ENCODE results near the gene SLC25A11.

The SLC25A11 gene, protein sequence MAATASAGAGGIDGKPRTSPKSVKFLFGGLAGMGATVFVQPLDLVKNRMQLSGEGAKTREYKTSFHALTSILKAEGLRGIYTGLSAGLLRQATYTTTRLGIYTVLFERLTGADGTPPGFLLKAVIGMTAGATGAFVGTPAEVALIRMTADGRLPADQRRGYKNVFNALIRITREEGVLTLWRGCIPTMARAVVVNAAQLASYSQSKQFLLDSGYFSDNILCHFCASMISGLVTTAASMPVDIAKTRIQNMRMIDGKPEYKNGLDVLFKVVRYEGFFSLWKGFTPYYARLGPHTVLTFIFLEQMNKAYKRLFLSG

GRCh38 chr17:4939796-4940554, at the start of gene SLC25A11, which contains the start of gene RNF167:
TSS of gene SLC25A11 (minus strand) at chr17:4940046. CDS start at chr17:4939910, 136 bp downstream.
TSS of gene RNF167 (plus strand) at chr17:4940268. CDS start at chr17:4940910, 642 bp downstream.
- peaks cover 48% of the 10 kb centered on the region for H3K79me2 ChIP-seq (ENCODE audit: insufficient read depth, low read length)
- peak within 1 kb of the TSS; percentile 97 for H3K4me2 ChIP-seq (ENCODE audit: low read depth, low read length, poor library complexity, severe bottlenecking)
- H3K36me3 ChIP-seq (ENCODE audit: low read length) = no peaks in the 10 kb centered on the region
- H3F3A ChIP-seq (ENCODE audit: insufficient read depth) = peaks cover 36% of the 10 kb centered on the region
- no peaks in the 10 kb centered on the region for H4K20me1 ChIP-seq (ENCODE audit: low read depth, low read length)
- H3K27me3 ChIP-seq (ENCODE audit: low read length) = no peaks in the 10 kb centered on the region
- H3K4me3 ChIP-seq (ENCODE audit: insufficient read depth, low read length, poor library complexity, severe bottlenecking) = peak within 1 kb of the TSS; percentile 83
- H3K9me2 ChIP-seq (replicated peaks; ENCODE audit: insufficient read depth, low read length) = no peaks in the 10 kb centered on the region
- H3K9ac ChIP-seq (ENCODE audit: low read length) = peak within 1 kb of the TSS; percentile 93
- peak within 1 kb of the TSS; percentile 50 for H2AFZ ChIP-seq (ENCODE audit: low read depth, low read length, severe bottlenecking)
- peak within 1 kb of the TSS; percentile 88 for H3K27ac ChIP-seq (ENCODE audit: low read depth, low read length)
- H3K9me3 ChIP-seq (ENCODE audit: insufficient read depth, low read length) = no peaks in the 10 kb centered on the region
- TF ChIP-seq EZH2phosphoT487 (conservative IDR thresholded peaks at IDR 0.05; ENCODE audit: low read length) = no peak
- TF ChIP-seq, protein P1, sequence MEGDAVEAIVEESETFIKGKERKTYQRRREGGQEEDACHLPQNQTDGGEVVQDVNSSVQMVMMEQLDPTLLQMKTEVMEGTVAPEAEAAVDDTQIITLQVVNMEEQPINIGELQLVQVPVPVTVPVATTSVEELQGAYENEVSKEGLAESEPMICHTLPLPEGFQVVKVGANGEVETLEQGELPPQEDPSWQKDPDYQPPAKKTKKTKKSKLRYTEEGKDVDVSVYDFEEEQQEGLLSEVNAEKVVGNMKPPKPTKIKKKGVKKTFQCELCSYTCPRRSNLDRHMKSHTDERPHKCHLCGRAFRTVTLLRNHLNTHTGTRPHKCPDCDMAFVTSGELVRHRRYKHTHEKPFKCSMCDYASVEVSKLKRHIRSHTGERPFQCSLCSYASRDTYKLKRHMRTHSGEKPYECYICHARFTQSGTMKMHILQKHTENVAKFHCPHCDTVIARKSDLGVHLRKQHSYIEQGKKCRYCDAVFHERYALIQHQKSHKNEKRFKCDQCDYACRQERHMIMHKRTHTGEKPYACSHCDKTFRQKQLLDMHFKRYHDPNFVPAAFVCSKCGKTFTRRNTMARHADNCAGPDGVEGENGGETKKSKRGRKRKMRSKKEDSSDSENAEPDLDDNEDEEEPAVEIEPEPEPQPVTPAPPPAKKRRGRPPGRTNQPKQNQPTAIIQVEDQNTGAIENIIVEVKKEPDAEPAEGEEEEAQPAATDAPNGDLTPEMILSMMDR (IDR thresholded peaks at IDR 0.05; ENCODE audit: insufficient read depth, low read length, poor library complexity, severe bottlenecking) = no peak

DNA sequence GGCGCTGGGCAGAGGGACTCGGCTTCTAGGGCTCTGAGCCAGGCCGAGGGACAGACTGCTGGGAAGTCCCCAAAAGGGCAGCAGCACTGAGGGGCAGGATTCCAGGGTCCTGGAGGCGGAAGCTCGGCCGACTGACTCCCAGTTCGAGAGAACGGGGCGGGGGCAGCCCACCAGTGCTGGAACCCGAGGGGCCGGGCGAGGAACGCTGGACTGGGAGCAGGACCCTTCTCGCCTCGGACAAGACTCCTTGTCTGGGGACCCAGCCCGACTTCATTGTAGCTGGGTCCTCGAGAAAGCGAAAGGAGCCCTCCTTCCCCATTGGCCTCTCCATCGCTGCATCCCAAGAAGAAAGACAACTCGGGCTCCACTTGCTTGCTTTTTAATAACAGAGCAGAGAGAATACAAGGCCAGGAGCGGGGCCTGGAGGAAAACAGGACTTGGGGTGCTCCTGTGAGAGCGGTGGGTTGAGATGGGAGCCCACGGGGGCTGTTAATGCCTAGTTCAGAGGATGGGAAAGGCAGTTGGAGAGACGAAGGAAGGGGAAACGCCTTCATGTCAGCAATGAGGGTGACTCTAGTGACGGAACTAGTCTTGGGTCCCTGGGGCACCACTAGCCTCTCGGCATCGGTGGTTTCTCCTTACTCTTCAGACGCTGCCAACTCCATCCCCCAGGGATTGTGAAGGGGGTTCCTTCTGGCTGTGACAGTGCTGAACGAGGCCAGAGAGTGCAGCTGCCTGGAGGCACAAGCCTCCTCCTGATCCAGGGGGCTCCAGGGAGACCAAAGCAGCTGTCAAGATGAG, 48.1 kb upstream of the SLC25A11 start:
- Histone ChIP-seq H3K9me2 (replicated peaks; ENCODE audit: insufficient read depth, low read length) (no peaks in the 10 kb centered on the region), H3K79me2 (ENCODE audit: insufficient read depth, low read length) (peaks cover 10% of the 10 kb centered on the region; the same call in 1 of the 2 replicates), H3F3A (ENCODE audit: insufficient read depth) (peaks cover 8% of the 10 kb centered on the region; the same call in 1 of the 2 replicates), H3K27ac (ENCODE audit: low read depth, low read length) (peak overlapping the region; percentile 59), H3K27me3 (ENCODE audit: low read length) (no peaks in the 10 kb centered on the region), H3K36me3 (ENCODE audit: low read length) (no peaks in the 10 kb centered on the region), H4K20me1 (ENCODE audit: low read depth, low read length) (no peaks in the 10 kb centered on the region), H3K9ac (ENCODE audit: low read length) (peak overlapping the region; percentile 93), H3K4me2 (ENCODE audit: low read depth, low read length, poor library complexity, severe bottlenecking) (peak overlapping the region; percentile 97), H3K4me3 (ENCODE audit: insufficient read depth, low read length, poor library complexity, severe bottlenecking) (peak overlapping the region; percentile 82), H3K9me3 (ENCODE audit: insufficient read depth, low read length) (no peaks in the 10 kb centered on the region), H2AFZ (ENCODE audit: low read depth, low read length, severe bottlenecking) (peak overlapping the region; percentile 81)
- TF ChIP-seq, protein P1 (IDR thresholded peaks at IDR 0.05; ENCODE audit: insufficient read depth, low read length, poor library complexity, severe bottlenecking) = no peak
- TF ChIP-seq EZH2phosphoT487 (conservative IDR thresholded peaks at IDR 0.05; ENCODE audit: low read length) = no peak

DNA sequence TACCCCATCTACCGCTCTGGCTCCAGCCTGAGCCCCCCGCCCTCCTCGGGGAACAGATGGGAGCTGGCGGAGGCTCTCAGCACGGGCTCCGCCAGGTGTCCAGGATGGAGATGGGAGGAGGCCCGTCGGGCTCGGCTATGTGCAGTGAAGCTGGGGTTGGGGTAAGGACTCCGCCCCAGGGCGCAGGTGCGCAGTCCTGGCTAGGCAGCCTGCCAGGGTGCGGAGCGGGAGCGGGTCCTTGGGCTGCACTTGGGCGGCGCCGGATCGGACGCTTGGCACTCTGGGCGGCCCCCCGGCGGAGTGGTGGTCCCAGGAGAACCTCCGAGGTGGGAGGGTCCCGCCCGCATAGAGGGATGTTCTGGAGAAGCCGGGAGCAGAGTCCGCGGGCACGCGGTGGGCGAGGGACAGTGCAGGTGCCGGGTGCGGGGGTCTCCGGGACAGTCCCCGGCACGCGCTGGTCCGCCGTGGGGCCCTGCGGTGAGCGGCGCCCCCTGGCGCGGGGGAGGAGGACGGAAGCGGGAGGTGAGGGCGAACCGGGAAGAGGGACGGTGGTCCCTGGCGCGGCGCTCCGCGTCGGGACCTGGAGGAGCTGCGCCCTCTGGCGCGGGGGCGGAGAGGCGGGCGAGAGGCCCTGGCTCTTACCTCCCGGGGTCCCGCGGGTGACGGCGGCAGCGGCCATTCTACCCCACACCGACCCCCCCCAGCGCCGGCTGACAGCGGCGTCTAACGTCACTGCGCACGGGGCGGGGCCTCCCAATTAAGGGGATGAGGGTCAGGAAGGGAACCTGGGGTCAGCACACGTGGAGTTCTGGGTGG, 47.3 kb upstream of the SLC25A11 start, which contains the start of gene CAMTA2:
Gene CAMTA2, minus strand, starts transcription at position 725 of the 816 bp plus-strand sequence. CDS start 1,453 bp downstream, outside the sequence.
- Histone ChIP-seq H3K79me2 (ENCODE audit: insufficient read depth, low read length) (peaks cover 10% of the 10 kb centered on the region; the same call in 1 of the 2 replicates), H4K20me1 (ENCODE audit: low read depth, low read length) (no peaks in the 10 kb centered on the region), H3K27ac (ENCODE audit: low read depth, low read length) (peak within 1 kb of the TSS; percentile 59), H3K4me3 (ENCODE audit: insufficient read depth, low read length, poor library complexity, severe bottlenecking) (peak within 1 kb of the TSS; percentile 82), H3K9me3 (ENCODE audit: insufficient read depth, low read length) (no peaks in the 10 kb centered on the region), H3K36me3 (ENCODE audit: low read length) (no peaks in the 10 kb centered on the region), H3K27me3 (ENCODE audit: low read length) (no peaks in the 10 kb centered on the region), H3K4me2 (ENCODE audit: low read depth, low read length, poor library complexity, severe bottlenecking) (peak within 1 kb of the TSS; percentile 97), H2AFZ (ENCODE audit: low read depth, low read length, severe bottlenecking) (peak within 1 kb of the TSS; percentile 81), H3K9me2 (replicated peaks; ENCODE audit: insufficient read depth, low read length) (no peaks in the 10 kb centered on the region), H3F3A (ENCODE audit: insufficient read depth) (peaks cover 11% of the 10 kb centered on the region; the same call in 1 of the 2 replicates), H3K9ac (ENCODE audit: low read length) (peak within 1 kb of the TSS; percentile 93)
- TF ChIP-seq, protein P1 (IDR thresholded peaks at IDR 0.05; ENCODE audit: insufficient read depth, low read length, poor library complexity, severe bottlenecking) = peak; percentile 68
- no peak for TF ChIP-seq EZH2phosphoT487 (conservative IDR thresholded peaks at IDR 0.05; ENCODE audit: low read length)
